K562 (cell line): ENCODE results near the gene FRYL. TPM values are rescaled to one million over a fixed set of nuclear protein-coding genes. Genes with fewer than 3 reads are reported as not detected.

Experiments used
- KAT2B ChIP-seq: IDR thresholded peaks from one replicate; pipeline ENCODE4 v1.6.1; 2012; ENCODE audit warnings: low read depth, mild to moderate bottlenecking, control low read depth, inconsistent platforms, low read length, moderate library complexity
- KAT7 ChIP-seq: sonication (generic); formaldehyde crosslinking; IDR thresholded peaks from 2 replicates; pipeline ENCODE4 v1.8.0; 2022; ENCODE audit warnings: missing genetic modification reagents, mild to moderate bottlenecking, borderline replicate concordance
- MAZ ChIP-seq, 2 experiments: fragments of 450-650 bp in 1 of 2; sonication (generic) in 1 of 2; formaldehyde crosslinking; IDR thresholded peaks in 1 of 2; conservative IDR thresholded peaks in 1 of 2; 2 replicates each; pipeline versions ENCODE4 v1.4.0 to v1.5.0; 2020; ENCODE audit warnings: mild to moderate bottlenecking in 1 of 2, missing genetic modification reagents in 1 of 2
- PHB2 ChIP-seq: fragments of 450-650 bp; IDR thresholded peaks from 2 replicates; pipeline ENCODE4 v1.6.1; 2017; ENCODE audit warnings: low read depth
- TBL1XR1 ChIP-seq, 2 experiments: IDR thresholded peaks; 2 replicates each; pipeline ENCODE4 v1.6.1; 2012; ENCODE audit warnings: improper control_type of control experiment in 2 of 2, low read length in 2 of 2, mild to moderate bottlenecking in 1 of 2
- ZNF561 ChIP-seq: fragments of 450-650 bp; formaldehyde crosslinking; conservative IDR thresholded peaks from 2 replicates; pipeline ENCODE4 v1.4.0; 2020; ENCODE audit warnings: mild to moderate bottlenecking, moderate library complexity
- polyA plus RNA-seq, 8 experiments: library from polyadenylated mRNA; depleted of rRNA in 4 of 8; stranded (reverse) in 5 of 8; unstranded in 3 of 8; fragments of >200 nt; fragmentation: Nextera tagmentation in 2 of 8; fragmentation: Illumina TruSeq in 1 of 8; extraction: Ambion mirVana in 2 of 8; extraction: Trizol in 1 of 8; gene quantifications; 2 replicates each; pipeline versions ENCODE4 v1.2.1 to v1.2.3, GENCODE V29; 2011 to 2014; ENCODE audit warnings: inconsistent platforms in 1 of 8, missing spikeins in 1 of 8
- total RNA-seq, 7 experiments: library from RNA; depleted of rRNA in 6 of 7; stranded (reverse); fragments of >200 nt in 6 of 7; fragmentation: Illumina TruSeq in 2 of 7; extraction: Trizol in 2 of 7; gene quantifications; 2 replicates each; pipeline versions ENCODE4 v1.2.1 to v1.2.3, GENCODE V29; 2011 to 2021; ENCODE audit warnings: low replicate concordance in 1 of 7
- TF ChIP-seq, protein P1 (sequence below): fragments of 450-650 bp; IDR thresholded peaks from 2 replicates; pipeline ENCODE4 v1.6.1; 2016; ENCODE audit warnings: mild to moderate bottlenecking, moderate library complexity
- TF ChIP-seq, protein P2 (sequence below): fragments of 250-450 bp; sonication (Bioruptor Pico); IDR thresholded peaks from 2 replicates; pipeline ENCODE4 v1.5.0; 2021; ENCODE audit warnings: mild to moderate bottlenecking, moderate library complexity
- TF ChIP-seq, protein P3 (sequence below): conservative IDR thresholded peaks from 2 replicates; pipeline ENCODE4 v1.6.1; 2011; ENCODE audit warnings: low read depth, mild to moderate bottlenecking, low read length; ENCODE audit not compliant: control insufficient read depth

The FRYL gene
- total and polyA plus RNA-seq, 9 of the 15 experiments (the other 6 are each of a cell fraction or from before 2014, with no cell fraction given), result 7.2 to 34.9 (median 15.9) TPM

DNA sequence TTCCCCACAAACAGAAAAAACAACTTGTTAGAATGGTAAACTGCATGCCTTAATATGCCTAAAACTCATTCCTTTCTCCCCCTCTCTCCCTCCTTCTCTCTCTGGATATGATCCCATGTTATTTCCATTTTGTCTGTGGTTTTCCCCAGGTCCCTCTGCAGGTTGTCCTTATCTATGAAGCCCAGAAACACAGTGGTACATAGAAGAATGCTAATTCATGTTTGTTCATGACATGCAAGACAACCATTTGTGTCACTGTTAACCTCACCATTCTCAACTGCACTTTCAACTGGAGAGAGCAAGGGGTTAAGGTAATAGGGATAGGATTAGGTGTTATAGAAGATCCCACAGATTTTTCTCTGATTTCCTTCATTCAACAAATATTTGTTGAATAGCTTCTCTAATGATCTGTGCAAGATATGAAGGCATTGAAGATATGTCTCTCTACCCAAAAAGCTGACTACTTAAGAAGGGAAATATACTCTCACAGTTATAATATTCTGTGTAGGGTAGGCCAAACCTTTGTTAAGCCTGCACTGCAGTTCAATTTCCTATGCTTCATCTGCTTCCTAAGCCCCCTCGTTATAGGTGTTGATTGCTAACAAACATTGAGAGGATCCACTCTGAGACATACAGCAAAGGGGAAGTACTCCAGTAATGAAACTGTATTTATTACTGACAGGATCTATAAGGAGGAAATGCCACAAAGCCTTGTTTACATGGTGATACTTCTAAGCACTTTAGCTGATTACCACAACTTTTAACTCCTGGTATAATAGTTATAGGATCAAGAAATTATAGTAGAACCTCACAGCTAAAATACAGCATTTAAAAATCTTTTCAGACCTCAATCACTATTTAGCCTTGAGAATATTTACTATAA, 96.1 kb downstream of the FRYL start (continued):
- TF ChIP-seq, protein P1, sequence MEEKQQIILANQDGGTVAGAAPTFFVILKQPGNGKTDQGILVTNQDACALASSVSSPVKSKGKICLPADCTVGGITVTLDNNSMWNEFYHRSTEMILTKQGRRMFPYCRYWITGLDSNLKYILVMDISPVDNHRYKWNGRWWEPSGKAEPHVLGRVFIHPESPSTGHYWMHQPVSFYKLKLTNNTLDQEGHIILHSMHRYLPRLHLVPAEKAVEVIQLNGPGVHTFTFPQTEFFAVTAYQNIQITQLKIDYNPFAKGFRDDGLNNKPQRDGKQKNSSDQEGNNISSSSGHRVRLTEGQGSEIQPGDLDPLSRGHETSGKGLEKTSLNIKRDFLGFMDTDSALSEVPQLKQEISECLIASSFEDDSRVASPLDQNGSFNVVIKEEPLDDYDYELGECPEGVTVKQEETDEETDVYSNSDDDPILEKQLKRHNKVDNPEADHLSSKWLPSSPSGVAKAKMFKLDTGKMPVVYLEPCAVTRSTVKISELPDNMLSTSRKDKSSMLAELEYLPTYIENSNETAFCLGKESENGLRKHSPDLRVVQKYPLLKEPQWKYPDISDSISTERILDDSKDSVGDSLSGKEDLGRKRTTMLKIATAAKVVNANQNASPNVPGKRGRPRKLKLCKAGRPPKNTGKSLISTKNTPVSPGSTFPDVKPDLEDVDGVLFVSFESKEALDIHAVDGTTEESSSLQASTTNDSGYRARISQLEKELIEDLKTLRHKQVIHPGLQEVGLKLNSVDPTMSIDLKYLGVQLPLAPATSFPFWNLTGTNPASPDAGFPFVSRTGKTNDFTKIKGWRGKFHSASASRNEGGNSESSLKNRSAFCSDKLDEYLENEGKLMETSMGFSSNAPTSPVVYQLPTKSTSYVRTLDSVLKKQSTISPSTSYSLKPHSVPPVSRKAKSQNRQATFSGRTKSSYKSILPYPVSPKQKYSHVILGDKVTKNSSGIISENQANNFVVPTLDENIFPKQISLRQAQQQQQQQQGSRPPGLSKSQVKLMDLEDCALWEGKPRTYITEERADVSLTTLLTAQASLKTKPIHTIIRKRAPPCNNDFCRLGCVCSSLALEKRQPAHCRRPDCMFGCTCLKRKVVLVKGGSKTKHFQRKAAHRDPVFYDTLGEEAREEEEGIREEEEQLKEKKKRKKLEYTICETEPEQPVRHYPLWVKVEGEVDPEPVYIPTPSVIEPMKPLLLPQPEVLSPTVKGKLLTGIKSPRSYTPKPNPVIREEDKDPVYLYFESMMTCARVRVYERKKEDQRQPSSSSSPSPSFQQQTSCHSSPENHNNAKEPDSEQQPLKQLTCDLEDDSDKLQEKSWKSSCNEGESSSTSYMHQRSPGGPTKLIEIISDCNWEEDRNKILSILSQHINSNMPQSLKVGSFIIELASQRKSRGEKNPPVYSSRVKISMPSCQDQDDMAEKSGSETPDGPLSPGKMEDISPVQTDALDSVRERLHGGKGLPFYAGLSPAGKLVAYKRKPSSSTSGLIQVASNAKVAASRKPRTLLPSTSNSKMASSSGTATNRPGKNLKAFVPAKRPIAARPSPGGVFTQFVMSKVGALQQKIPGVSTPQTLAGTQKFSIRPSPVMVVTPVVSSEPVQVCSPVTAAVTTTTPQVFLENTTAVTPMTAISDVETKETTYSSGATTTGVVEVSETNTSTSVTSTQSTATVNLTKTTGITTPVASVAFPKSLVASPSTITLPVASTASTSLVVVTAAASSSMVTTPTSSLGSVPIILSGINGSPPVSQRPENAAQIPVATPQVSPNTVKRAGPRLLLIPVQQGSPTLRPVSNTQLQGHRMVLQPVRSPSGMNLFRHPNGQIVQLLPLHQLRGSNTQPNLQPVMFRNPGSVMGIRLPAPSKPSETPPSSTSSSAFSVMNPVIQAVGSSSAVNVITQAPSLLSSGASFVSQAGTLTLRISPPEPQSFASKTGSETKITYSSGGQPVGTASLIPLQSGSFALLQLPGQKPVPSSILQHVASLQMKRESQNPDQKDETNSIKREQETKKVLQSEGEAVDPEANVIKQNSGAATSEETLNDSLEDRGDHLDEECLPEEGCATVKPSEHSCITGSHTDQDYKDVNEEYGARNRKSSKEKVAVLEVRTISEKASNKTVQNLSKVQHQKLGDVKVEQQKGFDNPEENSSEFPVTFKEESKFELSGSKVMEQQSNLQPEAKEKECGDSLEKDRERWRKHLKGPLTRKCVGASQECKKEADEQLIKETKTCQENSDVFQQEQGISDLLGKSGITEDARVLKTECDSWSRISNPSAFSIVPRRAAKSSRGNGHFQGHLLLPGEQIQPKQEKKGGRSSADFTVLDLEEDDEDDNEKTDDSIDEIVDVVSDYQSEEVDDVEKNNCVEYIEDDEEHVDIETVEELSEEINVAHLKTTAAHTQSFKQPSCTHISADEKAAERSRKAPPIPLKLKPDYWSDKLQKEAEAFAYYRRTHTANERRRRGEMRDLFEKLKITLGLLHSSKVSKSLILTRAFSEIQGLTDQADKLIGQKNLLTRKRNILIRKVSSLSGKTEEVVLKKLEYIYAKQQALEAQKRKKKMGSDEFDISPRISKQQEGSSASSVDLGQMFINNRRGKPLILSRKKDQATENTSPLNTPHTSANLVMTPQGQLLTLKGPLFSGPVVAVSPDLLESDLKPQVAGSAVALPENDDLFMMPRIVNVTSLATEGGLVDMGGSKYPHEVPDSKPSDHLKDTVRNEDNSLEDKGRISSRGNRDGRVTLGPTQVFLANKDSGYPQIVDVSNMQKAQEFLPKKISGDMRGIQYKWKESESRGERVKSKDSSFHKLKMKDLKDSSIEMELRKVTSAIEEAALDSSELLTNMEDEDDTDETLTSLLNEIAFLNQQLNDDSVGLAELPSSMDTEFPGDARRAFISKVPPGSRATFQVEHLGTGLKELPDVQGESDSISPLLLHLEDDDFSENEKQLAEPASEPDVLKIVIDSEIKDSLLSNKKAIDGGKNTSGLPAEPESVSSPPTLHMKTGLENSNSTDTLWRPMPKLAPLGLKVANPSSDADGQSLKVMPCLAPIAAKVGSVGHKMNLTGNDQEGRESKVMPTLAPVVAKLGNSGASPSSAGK, result no peak
- no peak for TF ChIP-seq ZNF561 (CRISPR knock-in tag)
- peak in 1 of 2 experiments; percentile 83; a peak in 2 of 4 replicates for TF ChIP-seq TBL1XR1 (IDR thresholded peaks at IDR 0.05; ENCODE audit: low read length in 2 of 2)
- TF ChIP-seq KAT2B, result no peak
- TF ChIP-seq, protein P2, sequence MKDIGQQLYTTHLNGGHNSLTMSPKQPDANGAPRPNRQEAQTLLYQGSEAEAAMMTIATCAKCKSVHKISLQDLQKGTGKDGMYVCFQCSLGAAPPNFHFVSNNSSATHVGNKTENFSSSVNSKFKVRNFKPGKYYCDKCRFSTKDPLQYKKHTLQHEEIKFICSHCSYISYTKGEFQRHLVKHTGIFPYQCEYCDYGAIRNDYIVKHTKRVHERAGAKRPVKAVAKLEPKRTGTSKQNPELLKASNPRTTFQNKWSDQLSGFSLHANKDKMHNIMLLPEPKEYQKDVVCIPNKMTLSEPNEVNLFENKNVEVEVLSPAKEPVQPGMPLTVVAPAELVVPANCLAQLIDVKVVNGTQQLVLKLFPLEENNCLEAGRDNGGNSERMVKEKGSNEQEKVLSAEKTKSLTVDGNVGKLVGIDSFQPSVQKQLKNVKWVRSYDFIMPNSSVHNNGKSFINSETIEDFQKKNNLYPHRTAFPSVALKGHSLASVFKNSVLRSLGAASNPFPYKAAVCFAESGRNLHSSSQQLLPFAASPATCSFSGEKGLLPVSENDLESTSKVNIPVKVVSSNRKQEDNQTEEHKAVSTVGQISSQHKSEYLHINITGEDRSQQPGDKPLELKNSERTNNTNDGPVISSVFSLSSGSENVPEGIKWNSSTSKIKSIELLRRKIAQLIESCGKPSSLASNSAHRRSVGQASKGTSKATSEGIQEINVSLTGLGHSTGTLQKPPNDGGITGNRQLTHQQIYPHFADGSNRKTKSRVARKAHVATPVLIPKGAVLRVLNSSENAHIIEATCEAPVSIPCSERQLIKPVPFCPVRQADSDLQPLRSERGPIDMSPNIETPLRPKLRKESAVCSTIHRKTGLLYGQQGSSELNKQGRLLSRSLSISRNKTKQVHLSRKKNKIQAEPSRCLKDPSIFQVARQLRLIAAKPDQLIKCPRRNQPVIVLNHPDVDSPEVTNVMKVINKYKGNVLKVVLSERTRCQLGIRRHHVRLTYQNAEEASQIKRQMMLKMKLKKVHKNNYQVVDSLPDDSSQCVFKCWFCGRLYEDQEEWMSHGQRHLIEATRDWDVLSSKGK (CRISPR knock-in tag), result no peak
- TF ChIP-seq PHB2, result peak; percentile 79
- peak; percentile 37 to 63; a peak in 2 of 4 replicates for TF ChIP-seq MAZ (CRISPR knock-in tag; conservative IDR thresholded peaks at IDR 0.05 in 1 of 2, IDR thresholded peaks at IDR 0.05 in 1 of 2)
- no peak; the same call in 1 of the 2 replicates for TF ChIP-seq KAT7 (CRISPR knock-in tag)
- TF ChIP-seq, protein P3, sequence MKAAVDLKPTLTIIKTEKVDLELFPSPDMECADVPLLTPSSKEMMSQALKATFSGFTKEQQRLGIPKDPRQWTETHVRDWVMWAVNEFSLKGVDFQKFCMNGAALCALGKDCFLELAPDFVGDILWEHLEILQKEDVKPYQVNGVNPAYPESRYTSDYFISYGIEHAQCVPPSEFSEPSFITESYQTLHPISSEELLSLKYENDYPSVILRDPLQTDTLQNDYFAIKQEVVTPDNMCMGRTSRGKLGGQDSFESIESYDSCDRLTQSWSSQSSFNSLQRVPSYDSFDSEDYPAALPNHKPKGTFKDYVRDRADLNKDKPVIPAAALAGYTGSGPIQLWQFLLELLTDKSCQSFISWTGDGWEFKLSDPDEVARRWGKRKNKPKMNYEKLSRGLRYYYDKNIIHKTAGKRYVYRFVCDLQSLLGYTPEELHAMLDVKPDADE, result no peak
